NCI-H446 treated with DMSO at 0.1 percent for 48 hours (cell line): Measurements from ENCODE around the gene KIAA0753.
"Not testable (repeated sequence)": the region's sequence is repeated elsewhere in the genome, so short reads cannot be mapped to it uniquely, and the experiment has no call there.

Experiments
- DNase-seq: peaks from one replicate; lab custom pipeline; 2025; lab: John Stamatoyannopoulos, UW

The KIAA0753 gene

DNA sequence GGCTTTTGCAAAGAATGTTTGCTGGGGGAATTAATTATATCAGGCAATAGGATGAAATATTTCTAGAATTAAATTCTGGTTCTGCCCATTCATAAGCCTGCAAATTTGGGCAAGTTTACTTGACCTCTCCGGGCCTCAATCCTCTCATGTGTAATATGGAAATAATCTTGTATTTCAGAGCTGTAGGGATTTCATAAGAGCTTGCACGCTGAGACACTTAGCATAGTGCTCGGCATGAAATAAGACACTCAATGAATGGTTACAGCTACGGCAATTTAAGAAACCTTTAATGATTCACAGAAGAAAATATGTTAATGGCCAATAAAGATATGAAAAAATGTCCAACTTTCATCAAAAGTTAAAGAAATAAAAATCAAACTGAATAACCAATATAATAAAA lies 43.6 kb downstream of the KIAA0753 start:
- no peak for DNase-seq

DNA sequence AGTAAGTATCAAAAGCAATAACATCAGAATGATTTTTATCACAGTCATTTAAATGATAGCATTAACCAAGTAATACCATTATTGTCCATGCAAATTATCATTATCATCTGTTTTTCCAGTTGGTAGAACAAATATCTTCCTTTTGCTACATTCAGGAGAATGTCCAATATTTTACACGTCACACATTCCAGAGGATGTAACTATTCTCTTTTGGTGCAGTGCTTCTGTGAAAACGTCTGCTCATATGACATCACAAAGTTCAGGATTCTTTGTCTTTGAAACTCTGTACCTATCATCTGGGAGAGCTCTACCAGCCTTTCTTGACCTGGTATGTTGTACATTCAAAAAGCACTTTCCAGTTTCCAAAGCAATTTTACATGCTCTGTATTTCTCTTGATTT lies 44.0 kb downstream of the KIAA0753 start:
- no peak for DNase-seq

DNA sequence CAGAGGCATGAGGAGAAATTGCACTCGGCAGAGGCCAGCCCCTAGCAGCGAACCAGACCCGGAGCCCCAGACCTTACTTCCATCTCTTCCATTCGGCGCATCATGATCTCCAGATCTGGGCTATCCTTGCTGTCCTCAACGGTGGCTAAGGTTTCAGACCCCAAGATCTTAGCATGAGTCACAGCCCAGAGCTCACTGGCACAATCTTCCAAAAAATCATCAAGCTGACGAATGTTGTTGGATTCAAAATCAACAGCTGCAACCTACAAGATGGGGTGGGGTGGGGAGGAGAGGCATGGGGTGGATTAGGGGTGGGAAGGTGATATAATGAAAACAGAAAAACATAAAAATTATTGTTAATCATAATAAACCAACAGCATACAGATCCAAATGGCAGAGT lies 44.4 kb downstream of the KIAA0753 start:
- no peak for DNase-seq

DNA sequence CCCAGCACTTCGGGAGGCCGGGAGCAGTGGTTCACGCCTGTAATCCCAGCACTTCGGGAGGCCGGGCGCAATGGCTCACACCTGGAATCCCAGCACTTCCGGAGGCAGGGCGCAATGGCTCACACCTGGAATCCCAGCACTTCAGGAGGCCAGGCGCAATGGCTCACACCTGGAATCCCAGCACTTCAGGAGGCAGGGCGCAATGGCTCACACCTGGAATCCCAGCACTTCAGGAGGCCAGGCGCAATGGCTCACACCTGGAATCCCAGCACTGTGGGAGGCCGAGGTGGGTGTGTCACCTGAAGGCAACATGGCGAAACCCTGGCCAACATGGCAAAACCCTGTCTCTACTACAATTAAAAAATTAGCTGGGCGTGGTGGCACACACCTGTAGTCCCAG lies 47.1 kb downstream of the KIAA0753 start:
- DNase-seq: not testable (repeated sequence)

DNA sequence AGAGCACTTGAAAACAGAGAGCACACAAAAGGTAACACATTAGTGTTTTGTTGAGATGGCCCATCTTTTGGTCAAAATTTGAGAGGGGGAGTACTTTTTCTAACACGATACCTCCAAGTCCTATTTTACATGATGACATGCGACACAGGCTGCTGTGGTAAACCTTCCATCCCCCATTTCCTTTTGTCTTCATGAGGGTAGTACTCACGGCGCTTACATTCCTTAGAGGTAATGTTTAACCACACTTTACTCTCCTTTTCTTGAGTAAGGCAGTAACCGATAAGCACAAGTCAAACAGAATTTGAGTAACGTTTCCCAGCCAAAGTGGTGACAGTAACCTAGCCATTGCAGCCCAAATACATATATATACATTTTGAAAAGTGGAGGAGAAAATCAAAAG lies 48.3 kb downstream of the KIAA0753 start:
- DNase-seq: no peak

DNA sequence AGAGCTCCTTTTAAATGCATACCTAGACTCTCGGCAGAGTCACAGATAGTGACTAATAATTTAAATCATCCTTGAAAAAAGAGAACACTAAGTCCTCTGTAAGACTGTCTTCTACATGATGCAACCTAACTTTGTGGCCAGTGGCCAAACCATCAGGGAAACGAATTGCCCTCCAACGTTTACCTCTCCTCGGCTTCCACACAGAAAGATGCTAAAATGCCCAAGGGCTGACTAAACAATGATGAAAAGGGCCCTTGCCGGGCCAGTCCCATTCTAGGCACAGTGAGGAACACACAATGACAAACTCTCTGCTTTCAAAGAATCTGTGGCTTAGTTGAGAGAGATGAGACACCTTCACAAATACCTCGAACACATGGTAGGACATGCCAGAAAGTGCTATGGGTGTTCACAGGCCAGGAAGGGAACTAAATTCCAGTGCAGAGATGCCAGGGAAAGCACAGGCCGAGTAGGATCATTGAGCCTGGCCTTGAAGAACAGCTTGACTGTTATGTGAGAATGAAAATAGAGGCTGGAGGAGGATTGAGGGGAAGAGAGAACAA lies 48.8 kb downstream of the KIAA0753 start:
- no peak for DNase-seq

DNA sequence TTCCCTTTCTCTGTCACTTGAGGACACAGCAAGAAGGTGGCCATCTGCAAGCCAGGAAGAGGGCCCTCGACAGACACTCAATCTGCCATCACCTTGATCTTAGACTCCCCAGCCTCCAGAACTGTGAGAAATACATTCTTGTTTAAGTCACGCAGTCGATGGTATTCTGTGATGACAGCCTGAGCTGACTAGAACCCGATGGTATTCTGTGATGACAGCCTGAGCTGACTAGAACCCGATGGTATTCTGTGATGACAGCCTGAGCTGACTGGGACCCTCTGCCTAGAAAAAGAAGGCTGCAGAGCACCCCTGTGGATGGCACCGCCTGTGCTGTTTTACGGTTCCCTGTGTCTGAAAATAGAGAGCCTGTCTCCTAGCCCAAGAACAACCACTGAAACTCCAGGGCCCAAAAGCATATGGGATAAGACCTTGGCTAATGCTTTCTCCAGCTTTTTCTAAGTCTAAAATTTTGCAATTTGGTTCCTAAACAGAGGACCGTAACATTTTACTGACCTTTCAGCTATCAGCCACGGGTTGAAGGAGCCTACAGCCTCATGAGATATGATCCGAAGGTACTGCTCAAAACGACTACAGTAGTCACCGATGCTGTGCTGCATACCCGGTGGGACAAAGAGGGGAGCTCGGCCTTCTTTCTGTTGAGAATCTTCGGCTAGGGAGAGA lies 51.1 kb downstream of the KIAA0753 start:
- no peak for DNase-seq

DNA sequence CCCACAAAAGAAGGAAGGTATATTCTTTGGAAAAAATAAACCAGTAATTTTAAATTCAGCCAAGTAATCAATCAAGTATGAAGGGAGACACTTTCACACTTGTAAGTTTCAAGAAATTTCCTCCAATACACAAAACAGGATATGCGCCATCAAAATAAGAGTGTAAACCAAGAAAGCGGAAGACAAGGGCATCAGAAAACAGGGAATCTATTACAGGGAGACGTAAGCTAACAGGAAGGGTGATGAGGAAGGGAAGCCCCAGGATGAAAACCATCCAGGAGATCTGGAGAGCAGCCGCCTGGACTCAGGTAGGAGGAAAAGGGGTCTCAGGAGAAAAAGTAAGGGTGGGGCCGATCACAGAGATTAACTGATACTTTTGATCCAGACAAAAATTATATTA lies 52.3 kb downstream of the KIAA0753 start:
- no peak for DNase-seq

DNA sequence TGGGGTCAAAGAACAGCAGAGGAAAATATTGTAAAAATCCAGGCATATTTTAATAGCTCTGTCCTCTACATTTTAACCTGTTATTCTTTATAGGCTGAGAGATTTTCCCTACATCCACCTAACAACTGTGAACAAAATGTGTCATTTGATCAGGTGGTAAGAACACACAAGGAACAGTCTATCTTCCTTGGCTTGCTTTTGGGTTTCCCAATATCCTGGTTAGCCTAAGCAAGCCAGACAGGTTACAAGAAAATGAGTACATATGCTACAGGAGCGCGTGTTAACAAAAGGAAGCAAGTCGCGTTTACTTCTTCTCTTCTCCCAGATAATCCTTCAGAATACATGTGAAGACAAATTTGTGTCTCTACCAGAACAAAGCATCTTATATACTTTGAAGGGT lies 53.2 kb downstream of the KIAA0753 start:
- DNase-seq: no peak

DNA sequence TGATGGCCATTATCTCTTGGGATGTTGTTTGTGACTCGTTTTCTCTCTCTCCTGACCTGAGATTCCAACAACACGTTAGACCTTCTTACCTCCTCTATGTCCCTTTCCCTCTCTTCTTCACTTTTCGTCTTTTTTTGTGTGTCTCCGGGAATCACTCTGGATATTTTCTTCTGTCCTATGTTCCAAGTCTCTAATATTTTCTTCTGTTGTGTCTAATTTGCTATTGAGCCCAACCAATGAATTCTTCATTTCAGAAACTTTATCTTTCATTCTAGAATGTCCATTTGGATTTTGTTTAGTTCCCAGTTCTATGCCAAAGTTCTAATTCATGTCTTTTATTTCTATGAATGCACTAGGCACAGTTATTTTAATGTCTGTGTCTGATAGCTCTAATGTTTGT lies 57.1 kb downstream of the KIAA0753 start:
- no peak for DNase-seq

DNA sequence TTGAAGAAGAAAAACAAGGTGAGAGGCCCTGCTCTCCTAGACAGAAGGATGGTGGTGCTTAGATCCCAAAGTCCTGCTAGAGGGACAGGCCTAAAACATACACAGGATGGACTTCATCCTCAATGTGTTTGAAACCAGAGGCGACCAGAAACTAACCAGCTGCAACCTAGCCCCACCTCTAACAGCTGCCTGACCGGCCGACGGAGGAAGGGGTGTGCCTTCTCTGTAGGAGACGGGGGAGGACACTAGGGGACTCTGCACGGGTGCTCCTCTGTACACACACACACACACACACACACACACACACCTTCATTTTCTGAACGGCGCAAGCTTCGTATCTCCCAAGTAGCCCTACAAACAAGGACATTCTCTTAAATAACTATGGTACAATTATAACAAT lies 59.9 kb downstream of the KIAA0753 start:
- no peak for DNase-seq

DNA sequence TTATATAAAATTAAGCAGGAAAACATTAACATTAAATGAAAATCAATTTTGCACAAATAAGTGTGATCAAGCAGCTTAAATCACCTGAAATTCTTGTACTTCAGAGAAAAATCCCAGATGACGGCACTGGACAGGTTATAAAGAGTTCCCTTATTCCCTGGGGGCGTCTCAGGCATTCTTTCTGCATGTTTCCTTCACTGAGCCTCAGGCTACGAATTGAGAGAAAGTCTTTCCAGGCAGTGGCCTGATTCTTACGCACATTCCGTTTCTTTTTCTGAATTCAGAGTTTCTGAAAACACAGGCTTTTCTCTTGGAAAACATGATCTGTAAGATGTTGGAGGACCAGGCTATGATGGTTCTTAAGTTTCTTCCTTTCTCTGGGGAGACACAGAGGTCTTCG lies 62.0 kb downstream of the KIAA0753 start:
- DNase-seq: no peak

DNA sequence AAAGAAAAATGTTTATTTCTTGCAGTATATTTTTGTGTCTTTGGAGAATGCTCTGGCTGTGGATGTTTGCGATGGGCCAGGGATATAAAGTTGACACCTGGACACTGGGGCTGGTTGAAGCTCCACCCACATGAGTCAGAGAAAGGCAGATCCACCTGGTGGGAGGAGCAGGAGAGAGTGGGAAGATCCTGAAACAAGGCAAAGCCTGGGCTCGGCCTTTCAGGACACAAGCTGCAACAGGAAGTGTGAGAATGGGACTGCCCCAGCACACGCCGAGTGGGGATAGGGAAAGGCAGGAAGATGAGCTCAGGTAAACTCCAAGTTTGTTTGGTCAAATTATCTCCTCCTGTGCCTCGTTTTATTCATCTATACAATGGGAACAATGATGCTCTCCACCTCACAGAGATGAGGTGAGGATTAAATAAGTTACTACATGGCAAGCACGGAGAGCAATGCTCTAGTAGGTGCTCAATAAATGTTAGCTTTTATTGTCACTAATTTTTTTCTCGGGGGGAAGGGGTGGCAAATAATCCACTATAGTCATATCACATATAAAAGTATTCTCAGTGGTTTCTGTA lies 62.7 kb downstream of the KIAA0753 start:
- DNase-seq: no peak

DNA sequence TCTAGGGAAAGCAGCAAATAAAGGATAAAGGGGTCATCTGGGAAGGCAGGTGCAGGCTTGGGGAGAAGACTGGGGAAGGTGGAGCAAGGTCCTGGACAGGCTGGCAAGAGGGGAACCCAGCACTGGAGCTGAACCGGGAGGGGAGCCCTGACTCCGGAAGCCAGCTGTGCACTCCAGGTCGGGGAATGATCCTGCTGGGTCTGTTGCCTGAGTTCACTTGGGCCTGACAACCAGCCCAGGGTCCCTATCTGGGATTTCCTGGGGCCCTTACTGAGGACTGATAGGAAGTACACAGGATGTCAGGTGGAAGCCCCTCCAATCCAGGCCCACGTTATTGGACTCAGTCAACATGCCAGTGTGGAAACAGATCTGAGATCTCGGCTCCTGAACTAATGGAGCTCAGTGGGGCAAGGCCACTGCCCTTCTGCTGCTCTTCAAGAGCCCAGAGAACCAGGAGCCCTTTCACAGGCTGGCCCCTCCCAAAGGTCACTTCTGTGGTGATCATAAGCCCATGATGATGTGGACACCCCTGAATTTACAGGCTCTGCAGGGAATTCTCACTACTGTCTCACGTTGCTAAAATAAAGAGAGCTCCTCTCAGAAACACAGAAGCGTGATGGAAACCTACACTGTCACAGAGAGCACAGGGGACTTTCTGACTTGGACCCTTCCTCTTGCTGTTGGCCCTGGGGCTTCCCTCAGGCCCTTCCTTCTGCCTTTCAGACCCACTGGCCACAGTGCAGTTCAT lies 64.3 kb downstream of the KIAA0753 start:
- no peak for DNase-seq

DNA sequence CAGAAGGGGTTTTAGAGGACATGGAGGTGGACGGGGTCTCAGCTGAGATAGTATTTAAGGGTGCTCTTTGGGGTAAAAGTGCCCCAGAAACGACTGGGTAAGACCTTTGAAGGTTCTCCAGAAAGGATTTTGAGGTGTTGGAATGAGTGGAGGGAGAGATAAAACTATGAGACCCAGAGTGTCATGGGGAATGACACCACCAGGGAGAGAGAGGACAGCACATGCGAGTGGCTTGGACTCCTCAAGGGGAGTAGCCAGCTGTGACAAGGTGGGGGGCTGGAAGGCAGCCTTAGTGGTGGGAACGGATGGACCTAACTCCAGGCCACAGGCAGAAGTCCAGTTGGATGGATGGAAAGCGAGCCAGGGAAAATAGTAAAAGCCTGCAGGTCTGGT lies 64.9 kb downstream of the KIAA0753 start:
- DNase-seq: no peak

DNA sequence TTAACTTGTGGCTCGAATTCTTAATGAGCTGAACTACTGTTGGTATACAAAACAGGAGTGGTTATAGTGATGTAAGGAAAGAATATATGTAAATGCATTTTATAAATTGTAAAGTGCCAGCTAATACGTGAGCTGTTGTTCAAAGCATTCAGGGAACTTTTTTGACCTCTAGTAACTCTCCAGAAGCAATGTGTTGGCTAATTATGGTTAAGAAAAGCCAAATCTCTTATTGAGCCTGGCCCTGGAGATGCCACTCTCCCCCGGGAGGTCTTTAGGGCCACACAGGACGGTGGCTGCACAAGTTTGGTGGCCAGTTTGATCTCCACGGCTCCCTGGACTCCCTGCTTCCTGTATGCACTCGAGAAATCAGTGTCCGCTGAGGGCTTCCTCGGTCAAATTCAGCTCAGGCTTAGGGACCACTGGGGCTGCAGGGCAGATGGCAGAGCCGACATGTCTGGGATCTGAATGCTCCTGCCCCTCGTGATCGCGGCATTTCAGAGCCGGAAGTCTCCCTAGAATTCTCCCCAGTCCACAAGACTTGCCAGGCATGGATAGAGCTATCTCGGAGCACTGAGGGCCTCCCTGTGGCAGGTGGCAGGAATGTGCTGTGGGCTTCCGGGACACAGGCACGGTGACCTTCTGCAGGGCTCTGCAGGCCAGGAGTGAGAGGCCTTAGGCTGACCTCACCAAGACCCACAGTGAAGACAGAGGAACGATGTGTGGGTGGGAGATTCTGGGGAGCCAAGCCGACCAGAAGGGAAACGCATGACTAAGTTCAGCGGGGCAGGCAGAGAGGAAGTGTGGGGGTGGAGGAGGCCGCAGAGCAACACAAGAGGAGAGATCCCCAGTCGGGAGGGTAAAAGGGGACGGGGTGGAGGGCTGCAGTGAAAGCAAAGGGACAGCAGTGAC lies 65.6 kb downstream of the KIAA0753 start:
- DNase-seq: no peak

DNA sequence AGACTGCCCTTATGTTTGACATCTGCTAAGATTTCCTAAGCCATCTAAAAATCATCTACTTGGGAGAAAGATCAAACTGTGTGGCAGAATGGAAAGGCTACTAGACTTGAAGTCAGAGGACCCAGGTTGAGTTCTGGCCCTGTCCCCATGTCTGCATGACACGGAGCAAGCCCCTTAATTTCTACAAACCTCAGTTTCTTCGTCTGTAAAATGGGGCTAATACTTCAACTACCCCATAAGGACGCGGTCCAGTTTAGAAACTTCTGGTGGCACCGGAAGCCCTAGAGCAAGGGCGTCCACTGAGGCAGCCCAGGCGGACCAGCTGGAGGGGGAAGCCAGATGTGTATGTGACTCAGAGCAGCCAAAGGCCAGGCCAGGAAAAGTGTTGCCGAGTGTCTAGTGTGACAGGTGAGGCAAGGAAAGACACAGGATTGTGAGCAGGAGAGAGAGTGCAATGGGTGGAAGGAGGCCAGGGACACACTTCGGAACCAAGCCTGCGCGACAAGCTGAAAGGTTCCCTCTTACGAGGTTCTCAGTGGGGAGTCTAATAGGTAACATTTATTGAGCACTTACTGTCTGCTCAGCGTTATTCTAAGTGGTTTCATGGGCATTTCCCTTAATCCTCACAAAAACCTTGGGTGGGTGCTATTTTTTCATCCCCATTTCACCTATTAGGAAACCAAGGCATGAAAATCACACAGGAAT lies 66.4 kb downstream of the KIAA0753 start:
- no peak for DNase-seq

DNA sequence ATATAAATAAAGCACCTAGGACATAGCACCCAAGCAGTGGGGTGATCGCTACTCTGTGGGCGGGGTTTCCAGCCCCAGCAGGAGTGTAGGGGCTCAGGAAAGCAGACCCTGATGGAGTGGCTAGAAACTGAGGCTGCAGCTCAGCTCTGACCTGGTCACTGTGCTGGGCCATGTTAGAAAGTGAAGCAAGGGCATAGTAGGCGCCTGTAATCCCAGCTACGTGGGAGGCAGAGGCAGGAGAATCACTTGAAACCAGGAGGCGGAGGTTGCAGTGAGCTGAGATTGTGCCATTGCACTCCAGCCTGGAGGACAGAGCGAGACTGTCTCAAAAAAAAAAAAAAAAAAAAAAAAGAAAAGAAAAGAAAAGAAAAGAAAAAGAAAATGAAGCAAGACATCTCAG lies 67.0 kb downstream of the KIAA0753 start:
- not testable (repeated sequence) for DNase-seq

DNA sequence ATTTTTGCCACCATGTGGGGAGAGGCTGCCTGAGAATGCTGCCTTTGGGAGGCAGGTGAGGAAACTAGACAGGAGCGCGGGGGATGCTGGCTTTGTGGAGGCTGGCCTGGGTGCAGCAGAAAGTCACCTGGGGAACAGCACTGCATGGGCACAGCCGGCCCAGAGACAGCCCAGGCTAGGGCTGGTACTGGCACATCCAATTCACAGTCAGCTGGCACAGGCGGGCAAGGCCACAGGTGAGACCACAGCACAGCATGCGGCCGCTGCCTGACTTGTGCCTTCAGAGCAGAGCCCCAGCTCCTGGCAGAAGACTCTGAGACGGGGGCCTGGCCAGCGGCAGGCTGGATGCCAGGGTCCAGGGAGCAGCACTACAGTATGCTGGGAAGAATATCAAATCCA lies 67.5 kb downstream of the KIAA0753 start:
- DNase-seq: no peak

DNA sequence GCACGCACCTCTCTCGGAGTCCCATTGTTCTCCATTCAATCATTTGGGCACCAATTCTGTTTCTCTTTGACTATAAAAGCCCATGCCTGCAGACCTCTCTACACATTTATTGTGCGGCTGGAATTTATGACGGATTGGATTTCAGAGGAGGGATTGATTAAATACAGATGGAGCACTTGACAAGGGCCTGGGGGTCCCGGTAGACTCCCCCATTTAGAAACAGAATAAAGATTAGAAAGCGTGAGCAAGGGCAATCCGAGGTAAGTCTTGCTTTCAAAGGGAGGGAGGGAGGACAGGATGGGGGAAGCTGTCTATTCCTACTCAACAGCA lies 69.1 kb downstream of the KIAA0753 start:
- no peak for DNase-seq

DNA sequence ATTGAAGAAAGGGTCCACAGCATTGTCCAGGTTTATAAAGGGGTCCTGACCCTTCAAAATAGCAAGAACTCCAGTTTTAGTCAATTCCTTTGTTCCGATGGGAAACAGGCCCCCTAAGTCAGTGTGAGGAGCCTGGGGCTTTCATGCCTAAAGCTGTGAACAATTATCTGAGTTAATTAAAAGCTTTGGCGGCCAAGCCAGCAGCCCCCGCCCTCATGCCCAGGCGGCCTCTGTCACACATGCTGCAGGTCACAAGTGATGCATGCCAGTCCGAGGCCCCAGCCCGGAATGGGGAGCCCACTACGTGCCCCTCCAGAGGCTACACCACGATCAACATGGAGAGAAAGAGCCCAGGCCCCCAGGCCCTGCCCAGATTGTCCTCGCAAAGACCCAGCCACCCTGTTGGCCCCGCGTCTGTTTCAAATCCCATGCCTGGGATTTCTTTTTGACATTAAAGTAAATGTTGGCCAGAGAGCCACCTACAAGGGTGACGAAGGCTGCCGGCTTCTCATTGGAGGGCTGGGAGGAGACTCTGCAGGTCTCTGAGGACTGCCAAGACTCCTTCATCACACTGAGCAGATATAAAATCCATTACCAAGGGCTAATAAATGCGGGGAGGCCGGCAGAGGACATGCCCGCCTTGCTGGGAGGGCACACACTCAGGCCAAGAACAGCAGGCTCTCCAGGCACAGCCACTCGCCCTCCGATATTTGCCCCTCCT lies 69.6 kb downstream of the KIAA0753 start:
- no peak for DNase-seq
